ENCODE measurements around the gene SARNP.
"Not testable (repeated sequence)": the region's sequence is repeated elsewhere in the genome, so short reads cannot be mapped to it uniquely, and the experiment has no call there.

Gene SARNP

GRCh38 chr12:55789171-55789570, 28.4 kb downstream of the SARNP start:
- DNase-seq = no peak

- no peak for DNase-seq
These were observed 29.0 kb downstream of the SARNP start for GRCh38 chr12:55788546-55788945.

- DNase-seq = no peak
These were observed 36.8 kb downstream of the SARNP start for GRCh38 chr12:55780685-55781084.

- DNase-seq = no peak
These were observed 39.7 kb downstream of the SARNP start for GRCh38 chr12:55777856-55778255.

- no peak for DNase-seq
These were observed 45.8 kb downstream of the SARNP start for GRCh38 chr12:55771736-55772135.

GRCh38 chr12:55767156-55767555, 50.4 kb downstream of the SARNP start:
- no peak for DNase-seq

GRCh38 chr12:55765736-55766290, 51.7 kb downstream of the SARNP start:
- no peak for DNase-seq

GRCh38 chr12:55762646-55763045, 54.9 kb downstream of the SARNP start:
- no peak for DNase-seq

- no peak for DNase-seq
These were observed 56.9 kb downstream of the SARNP start for GRCh38 chr12:55760663-55761062.

GRCh38 chr12:55758575-55758974, 58.9 kb downstream of the SARNP start:
- DNase-seq = not testable (repeated sequence)

GRCh38 chr12:55757701-55758100, 59.8 kb downstream of the SARNP start:
- DNase-seq = no peak

GRCh38 chr12:55755246-55755645, 62.3 kb downstream of the SARNP start:
- no peak for DNase-seq

- no peak for DNase-seq
These were observed 69.1 kb downstream of the SARNP start for GRCh38 chr12:55748230-55748993.

GRCh38 chr12:55746913-55747231, 70.7 kb downstream of the SARNP start:
- DNase-seq = no peak

- no peak for DNase-seq
These were observed 71.2 kb downstream of the SARNP start for GRCh38 chr12:55746174-55746912.

GRCh38 chr12:55745361-55746173, 72.0 kb downstream of the SARNP start:
- no peak for DNase-seq

GRCh38 chr12:55744340-55745030, 73.0 kb downstream of the SARNP start:
- DNase-seq = no peak

GRCh38 chr12:55743406-55744339, 73.9 kb downstream of the SARNP start:
- peak; percentile 81 for DNase-seq

- peak; percentile 90 for DNase-seq
These were observed 74.7 kb downstream of the SARNP start, which contains the start of gene GDF11 for GRCh38 chr12:55742719-55743405. Gene GDF11, plus strand, starts transcription at chr12:55743122. Its CDS starts 195 bp downstream, at chr12:55743317.

GRCh38 chr12:55741931-55742680, 75.4 kb downstream of the SARNP start:
- no peak for DNase-seq
